Tibial artery (tissue), 4 donors: ENCODE results near the gene ARAP3.

Experiments
- DNase-seq, 2 donors: peaks; one replicate each; pipeline ENCODE4 v3.0.0-alpha.2; 2019
- H3K27ac ChIP-seq, 2 donors: fragments of 200-600 bp; sonication (generic) in 1 of 2; 1 replicate in 1 of 2; 2 replicates in 1 of 2; pipeline ENCODE4 v1.5.1; 2018 to 2019; ENCODE audit warnings: mild to moderate bottlenecking in 1 of 2
- H3K27me3 ChIP-seq, 2 donors: fragments of 200-600 bp; sonication (generic) in 1 of 2; one replicate each; pipeline versions ENCODE4 v1.5.1 to v1.6.0; 2016 to 2019
- H3K36me3 ChIP-seq, 3 donors: fragments of 200-600 bp; sonication (generic) in 2 of 3; one replicate each; pipeline ENCODE4 v1.5.1; 2016 to 2019; ENCODE audit warnings: mild to moderate bottlenecking in 2 of 3
- H3K4me1 ChIP-seq, 4 donors: fragments of 200-600 bp; sonication (generic) in 2 of 4; 1 replicate in 3 of 4; 2 replicates in 1 of 4; pipeline ENCODE4 v1.5.1; 2016 to 2019
- H3K4me3 ChIP-seq, 2 donors: fragments of 200-600 bp; sonication (generic) in 1 of 2; 1 replicate in 1 of 2; 2 replicates in 1 of 2; pipeline ENCODE4 v1.5.1; 2018 to 2019; ENCODE audit warnings: mild to moderate bottlenecking in 2 of 2
- H3K9me3 ChIP-seq, 3 donors: fragments of 200-600 bp; sonication (generic) in 1 of 3; one replicate each; pipeline ENCODE4 v1.5.1; 2016 to 2019
- intact Hi-C: fragments of 100-400 bp; cut with DNase I; formaldehyde crosslinking; loops from one replicate; pipeline ENCODE4 v1.15.0; 2023; ENCODE audit warnings: low total_unique reads
- TF ChIP-seq, protein P1 (sequence below), 2 experiments: fragments of 200-600 bp in 1 of 2; fragments of 450-650 bp in 1 of 2; IDR thresholded peaks; one replicate each; pipeline ENCODE4 v1.5.1; 2017 to 2019; ENCODE audit warnings: antibody characterized with exemption in 2 of 2, mild to moderate bottlenecking in 1 of 2, moderate library complexity in 1 of 2

Gene ARAP3

DNA sequence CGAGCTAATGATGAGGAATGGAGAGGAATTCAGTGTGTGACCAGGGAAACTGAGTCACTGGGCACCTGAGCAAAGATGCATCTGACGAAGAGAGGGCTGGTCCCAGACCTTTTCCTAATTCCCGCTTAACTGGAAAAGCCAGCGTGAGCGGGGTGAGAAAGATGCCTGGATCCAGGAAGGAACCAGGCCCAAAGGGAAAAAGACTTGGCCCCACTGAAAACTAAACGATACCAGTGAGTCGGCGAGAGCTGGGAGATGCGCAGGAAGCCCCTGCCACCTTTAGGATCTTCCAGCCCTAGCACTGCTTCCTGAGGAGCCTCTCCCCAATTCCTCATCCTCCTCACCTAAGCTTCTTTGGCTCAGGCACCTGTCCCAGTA is 30.3 kb downstream of the ARAP3 start:
- peak overlapping the region; percentile 45 to 72 for H3K27ac ChIP-seq
- TF ChIP-seq, protein P1, sequence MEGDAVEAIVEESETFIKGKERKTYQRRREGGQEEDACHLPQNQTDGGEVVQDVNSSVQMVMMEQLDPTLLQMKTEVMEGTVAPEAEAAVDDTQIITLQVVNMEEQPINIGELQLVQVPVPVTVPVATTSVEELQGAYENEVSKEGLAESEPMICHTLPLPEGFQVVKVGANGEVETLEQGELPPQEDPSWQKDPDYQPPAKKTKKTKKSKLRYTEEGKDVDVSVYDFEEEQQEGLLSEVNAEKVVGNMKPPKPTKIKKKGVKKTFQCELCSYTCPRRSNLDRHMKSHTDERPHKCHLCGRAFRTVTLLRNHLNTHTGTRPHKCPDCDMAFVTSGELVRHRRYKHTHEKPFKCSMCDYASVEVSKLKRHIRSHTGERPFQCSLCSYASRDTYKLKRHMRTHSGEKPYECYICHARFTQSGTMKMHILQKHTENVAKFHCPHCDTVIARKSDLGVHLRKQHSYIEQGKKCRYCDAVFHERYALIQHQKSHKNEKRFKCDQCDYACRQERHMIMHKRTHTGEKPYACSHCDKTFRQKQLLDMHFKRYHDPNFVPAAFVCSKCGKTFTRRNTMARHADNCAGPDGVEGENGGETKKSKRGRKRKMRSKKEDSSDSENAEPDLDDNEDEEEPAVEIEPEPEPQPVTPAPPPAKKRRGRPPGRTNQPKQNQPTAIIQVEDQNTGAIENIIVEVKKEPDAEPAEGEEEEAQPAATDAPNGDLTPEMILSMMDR (IDR thresholded peaks at IDR 0.05) = no peak
- DNase-seq = no peak
- no peaks in the 10 kb centered on the region for H3K27me3 ChIP-seq
- H3K36me3 ChIP-seq = peaks cover 0 to 39% (median 22%) of the 10 kb centered on the region in 3 donors
- intact Hi-C loops = no loop called here
- peaks cover 0 to 19% (median 13%) of the 10 kb centered on the region in 4 donors for H3K4me1 ChIP-seq
- peak overlapping the region; percentile 68 to 73 for H3K4me3 ChIP-seq
- H3K9me3 ChIP-seq = no peaks in the 10 kb centered on the region

DNA sequence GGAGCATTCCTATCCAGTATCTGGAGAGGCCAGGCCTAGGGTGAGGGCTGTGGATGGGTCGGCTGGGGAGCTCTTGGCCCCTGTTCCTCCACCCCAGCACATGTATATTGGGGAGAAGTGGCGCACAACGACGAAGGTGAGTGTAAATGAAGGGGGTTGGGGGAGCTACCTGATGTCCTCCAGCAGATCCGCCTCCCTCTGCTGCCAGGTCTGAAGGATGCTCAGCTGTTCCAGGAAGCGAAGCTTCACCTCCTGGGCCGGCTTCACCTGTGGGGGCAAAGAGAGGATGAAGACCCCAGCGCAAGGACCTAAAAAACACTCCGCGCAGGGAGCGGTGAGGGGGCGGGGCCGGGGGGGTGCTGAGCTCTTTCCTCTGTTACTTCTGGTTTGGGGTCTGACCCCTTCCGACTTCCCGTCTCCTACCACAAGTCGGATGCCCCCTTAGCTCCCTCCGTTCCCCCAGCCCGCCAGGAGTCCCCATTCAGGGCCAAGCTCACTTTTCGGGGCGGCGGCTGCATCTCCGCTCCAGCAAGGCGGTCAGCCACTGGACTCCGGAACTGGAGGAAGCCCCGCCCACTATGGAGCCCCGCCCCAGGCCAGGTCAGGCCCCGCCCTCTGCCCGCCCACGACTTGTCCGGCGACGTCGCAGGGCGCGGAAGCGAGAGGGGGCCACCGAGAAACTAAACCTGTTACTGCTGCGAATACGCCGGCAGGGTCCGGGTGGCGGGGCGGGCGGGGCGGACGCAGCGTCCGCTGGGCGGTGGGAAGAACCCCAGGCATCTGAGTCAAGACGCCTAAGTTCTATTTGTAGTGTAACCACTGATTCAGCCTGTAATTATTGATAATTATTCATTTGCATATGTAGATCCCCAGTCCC is 30.9 kb downstream of the ARAP3 start, which contains the start of gene FCHSD1:
Gene FCHSD1, minus strand, starts transcription at position 568 of the 877 bp plus-strand sequence. Its CDS starts 50 bp downstream, at position 518.
- peak; percentile 88 to 95 for DNase-seq

DNA sequence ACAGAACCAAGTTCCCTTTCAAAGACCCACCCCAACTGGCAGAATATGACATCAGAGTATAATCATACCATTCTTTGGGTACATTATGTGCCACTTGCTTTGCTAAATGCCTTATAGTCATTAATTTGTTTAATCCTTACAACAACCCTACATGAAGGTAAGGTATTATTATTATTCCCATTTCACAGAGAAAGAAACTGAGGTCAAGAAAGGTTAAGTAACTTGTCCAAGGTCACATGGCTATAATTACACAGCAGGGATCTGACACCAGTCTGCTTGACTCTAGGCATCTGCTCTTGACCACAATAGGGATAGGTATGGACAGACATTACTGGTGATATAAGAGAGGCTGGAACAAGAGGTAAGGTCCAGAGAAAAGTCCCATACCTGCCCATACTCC is 32.1 kb downstream of the ARAP3 start:
- H3K4me1 ChIP-seq = peaks cover 0 to 19% (median 13%) of the 10 kb centered on the region in 4 donors
- no peaks in the 10 kb centered on the region for H3K9me3 ChIP-seq
- no peak overlapping the region for H3K27ac ChIP-seq
- peaks cover 7 to 39% (median 38%) of the 10 kb centered on the region in 3 donors for H3K36me3 ChIP-seq
- no peak for DNase-seq
- H3K27me3 ChIP-seq = no peaks in the 10 kb centered on the region
- TF ChIP-seq, protein P1 (IDR thresholded peaks at IDR 0.05) = no peak
- no peak overlapping the region for H3K4me3 ChIP-seq
- intact Hi-C loops = no loop called here

More for the DNA sequence above, 30.9 kb downstream of the ARAP3 start, which contains the start of gene FCHSD1:
- intact Hi-C loops = no loop called here
- no peaks in the 10 kb centered on the region for H3K27me3 ChIP-seq
- peak within 1 kb of the TSS; percentile 45 to 72 for H3K27ac ChIP-seq
- H3K36me3 ChIP-seq = peaks cover 0 to 39% (median 27%) of the 10 kb centered on the region in 3 donors
- H3K4me1 ChIP-seq = peaks cover 0 to 19% (median 13%) of the 10 kb centered on the region in 4 donors
- TF ChIP-seq, protein P1 (IDR thresholded peaks at IDR 0.05) = no peak
- peak within 1 kb of the TSS; percentile 68 to 73 for H3K4me3 ChIP-seq
- no peaks in the 10 kb centered on the region for H3K9me3 ChIP-seq

- TF ChIP-seq, protein P1 (IDR thresholded peaks at IDR 0.05) = no peak
- no peak overlapping the region for H3K4me3 ChIP-seq
- H3K4me1 ChIP-seq = peaks cover 0 to 19% (median 13%) of the 10 kb centered on the region in 4 donors
- intact Hi-C loops = no loop called here
- H3K27ac ChIP-seq = no peak overlapping the region
- no peak for DNase-seq
- no peaks in the 10 kb centered on the region for H3K9me3 ChIP-seq
- H3K27me3 ChIP-seq = no peaks in the 10 kb centered on the region
- H3K36me3 ChIP-seq = peaks cover 7 to 47% (median 45%) of the 10 kb centered on the region in 3 donors
These were observed 32.9 kb downstream of the ARAP3 start for GRCh38 chr5:141649056-141649688.

- Histone ChIP-seq H3K27me3 (no peaks in the 10 kb centered on the region), H3K4me1 (peaks cover 0 to 19% (median 13%) of the 10 kb centered on the region in 4 donors), H3K9me3 (no peaks in the 10 kb centered on the region), H3K4me3 (no peak overlapping the region), H3K36me3 (peaks cover 10 to 55% (median 52%) of the 10 kb centered on the region in 3 donors), H3K27ac (no peak overlapping the region)
- TF ChIP-seq, protein P1 (IDR thresholded peaks at IDR 0.05) = no peak
- DNase-seq = no peak
- intact Hi-C loops = no loop called here
These were observed 34.2 kb downstream of the ARAP3 start for GRCh38 chr5:141647851-141648250.
